ENCODE measurements around the gene FOXK1. TPM values are rescaled to one million over a fixed set of nuclear protein-coding genes. Genes with fewer than 3 reads are reported as not detected.

The FOXK1 gene
- total RNA-seq, 2 experiments from 2014 or later, result 67.8 to 68.1 TPM

- ATAC-seq (ENCODE audit: poor library complexity) (peak; percentile 96), DNase-seq (peak in 13 of 14 experiments; percentile 45 to 83 (median 56))
- H3K4me1 Mint-ChIP-seq (ENCODE audit: low read depth), result no peaks in the 10 kb centered on the region
- Histone ChIP-seq H3K9me3 (ENCODE audit: control insufficient read depth in 1 of 2, insufficient read depth in 1 of 2, low read length in 2 of 2) (no peaks in the 10 kb centered on the region), H3K36me3 (ENCODE audit: insufficient read depth, low read length) (no peaks in the 10 kb centered on the region), H3K4me1 (ENCODE audit: insufficient read depth, low read length) (peaks cover 4% of the 10 kb centered on the region), H3K27ac (ENCODE audit: low read depth in 1 of 2, low read length in 2 of 2) (no peak overlapping the region), H3K27me3 (ENCODE audit: control insufficient read depth in 1 of 2, insufficient read depth in 2 of 2, low read length in 2 of 2) (no peaks in the 10 kb centered on the region), H3K4me3 (ENCODE audit: low read length) (no peak overlapping the region)
- TF ChIP-seq CTCF (IDR thresholded peaks at IDR 0.05), result peak; percentile 94
- intact Hi-C loops (cut with DNase I, micrococcal nuclease), result loop anchor here (1.0 to 2.0 kb wide), 4 partner anchors 177 to 377 kb away; no protein-coding TSS in a partner anchor
- no peak overlapping the region for H3K4me3 Mint-ChIP-seq
- ChIA-PET CTCF (interaction anchor here (0.6 to 1.6 kb wide), 3 partner anchors 21 to 289 kb away, joined by 3 to 15 read pairs (median 6); no protein-coding TSS in a partner anchor), POLR2A (interaction anchor here (0.6 to 1.3 kb wide), 2 partner anchors 23 to 176 kb away, joined by 5 to 6 read pairs; partner anchors contain the start of gene AP5Z1)
- H3K27me3 Mint-ChIP-seq, result no peaks in the 10 kb centered on the region
- no peaks in the 10 kb centered on the region for H3K9me3 Mint-ChIP-seq
- no peaks in the 10 kb centered on the region for H3K36me3 Mint-ChIP-seq (ENCODE audit: low read depth)
- H3K27ac Mint-ChIP-seq, result no peak overlapping the region
Observed at GRCh38 chr7:4797858-4798705, 116.0 kb downstream of the FOXK1 start.

DNA sequence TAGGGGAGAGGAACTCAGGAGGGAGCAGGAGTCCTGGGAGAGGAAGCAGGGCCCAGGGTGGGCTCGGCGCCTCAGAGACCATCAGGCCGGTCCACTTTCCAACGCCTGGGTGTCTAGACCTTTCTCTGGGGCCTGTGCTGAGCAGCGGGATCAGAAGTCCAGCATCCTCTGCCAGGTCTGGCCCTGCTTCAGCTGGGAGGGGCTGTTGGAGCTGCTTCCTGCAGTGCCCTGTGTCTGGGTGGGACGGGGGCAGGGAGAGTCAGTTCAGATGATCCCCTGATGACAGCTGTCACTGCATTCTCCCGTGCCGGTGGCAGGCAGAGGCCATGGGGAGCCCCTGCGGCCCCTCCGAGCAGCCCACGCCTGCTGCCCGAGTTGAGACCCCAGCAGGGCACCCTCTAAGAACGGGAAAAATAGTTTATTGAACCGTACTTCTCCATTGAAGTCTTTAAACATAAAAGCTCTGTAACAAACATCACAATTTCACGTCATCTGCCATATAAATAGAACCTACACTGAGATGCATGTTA, 116.7 kb downstream of the FOXK1 start:
- Mint-ChIP-seq H3K9me3 (no peaks in the 10 kb centered on the region), H3K4me3 (no peak overlapping the region), H3K36me3 (ENCODE audit: low read depth) (no peaks in the 10 kb centered on the region), H3K4me1 (ENCODE audit: low read depth) (no peaks in the 10 kb centered on the region), H3K27me3 (no peaks in the 10 kb centered on the region), H3K27ac (no peak overlapping the region)
- intact Hi-C loops (cut with DNase I, micrococcal nuclease), result loop anchor here (1.0 to 2.0 kb wide), 4 partner anchors 176 to 376 kb away; no protein-coding TSS in a partner anchor
- Histone ChIP-seq H3K27ac (ENCODE audit: low read depth in 1 of 2, low read length in 2 of 2) (no peak overlapping the region), H3K4me1 (ENCODE audit: insufficient read depth, low read length) (peaks cover 4% of the 10 kb centered on the region), H3K27me3 (ENCODE audit: control insufficient read depth in 1 of 2, insufficient read depth in 2 of 2, low read length in 2 of 2) (no peaks in the 10 kb centered on the region), H3K9me3 (ENCODE audit: control insufficient read depth in 1 of 2, insufficient read depth in 1 of 2, low read length in 2 of 2) (no peaks in the 10 kb centered on the region), H3K4me3 (ENCODE audit: low read length) (no peak overlapping the region), H3K36me3 (ENCODE audit: insufficient read depth, low read length) (no peaks in the 10 kb centered on the region)
- POLR2A ChIA-PET, result interaction anchor here (0.6 to 1.3 kb wide), 2 partner anchors 24 to 175 kb away, joined by 5 to 6 read pairs; partner anchors contain the start of gene AP5Z1
- CTCF ChIA-PET, result interaction anchor here (0.6 to 1.6 kb wide), 4 partner anchors 22 to 292 kb away, joined by 3 to 15 read pairs (median 4); no protein-coding TSS in a partner anchor
- no peak for ATAC-seq (ENCODE audit: poor library complexity)
- no peak for DNase-seq
- no peak for TF ChIP-seq CTCF (IDR thresholded peaks at IDR 0.05)

DNA sequence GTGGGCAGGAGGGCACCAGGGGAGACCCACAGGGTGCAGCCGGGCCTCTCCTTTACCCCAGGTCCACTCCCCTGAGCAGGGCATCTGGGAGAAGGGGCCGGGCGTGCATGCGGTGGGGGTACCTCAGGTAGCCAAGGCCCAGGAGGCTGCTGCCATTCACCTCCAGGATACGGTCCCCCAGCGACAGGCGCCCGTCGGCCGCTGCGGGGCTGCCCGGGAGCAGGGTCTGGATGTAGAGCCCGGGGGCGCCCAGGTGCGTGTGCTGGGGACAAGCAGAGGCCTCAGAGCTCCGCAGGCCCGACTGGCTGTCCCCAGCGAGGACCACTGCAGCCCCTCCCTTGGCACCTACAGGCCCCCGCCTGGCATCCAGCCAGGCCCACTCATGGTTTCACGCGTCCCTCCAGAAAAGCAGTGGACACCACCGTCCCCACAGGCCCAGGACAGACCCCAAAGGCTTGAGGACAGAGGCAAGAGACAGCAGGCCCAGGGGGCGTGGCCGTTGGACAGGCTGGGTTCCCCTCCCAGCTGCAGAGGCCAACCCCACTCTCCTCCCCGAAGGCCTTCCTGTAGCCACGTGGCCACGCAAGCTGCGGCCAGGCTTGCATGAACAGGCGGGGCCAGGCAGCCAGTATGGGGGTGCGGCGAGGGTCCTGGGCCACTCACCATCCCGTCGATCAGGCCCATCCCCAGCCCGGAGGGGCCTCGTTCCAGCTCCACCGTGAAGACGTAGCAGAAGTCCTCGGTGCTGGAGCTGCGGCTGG, 117.6 kb downstream of the FOXK1 start:
- Mint-ChIP-seq H3K27ac (no peak overlapping the region), H3K9me3 (no peaks in the 10 kb centered on the region), H3K36me3 (ENCODE audit: low read depth) (no peaks in the 10 kb centered on the region), H3K4me3 (no peak overlapping the region), H3K27me3 (no peaks in the 10 kb centered on the region), H3K4me1 (ENCODE audit: low read depth) (no peaks in the 10 kb centered on the region)
- no peak overlapping the region for H3K4me3 ChIP-seq (ENCODE audit: low read length)
- DNase-seq (no peak), ATAC-seq (ENCODE audit: poor library complexity) (no peak)
- intact Hi-C loops (cut with DNase I, micrococcal nuclease), result loop anchor here (2.0 kb wide), 3 partner anchors 175 to 375 kb away; no protein-coding TSS in a partner anchor
- CTCF ChIA-PET, result interaction anchor here (0.6 to 0.8 kb wide), 2 partner anchors 55 to 291 kb away, joined by 3 read pairs; no protein-coding TSS in a partner anchor
- no peaks in the 10 kb centered on the region for H3K36me3 ChIP-seq (ENCODE audit: insufficient read depth, low read length)
- POLR2A ChIA-PET, result no interaction called here
- no peaks in the 10 kb centered on the region for H3K9me3 ChIP-seq (ENCODE audit: control insufficient read depth in 1 of 2, insufficient read depth in 1 of 2, low read length in 2 of 2)
- H3K27me3 ChIP-seq (ENCODE audit: control insufficient read depth in 1 of 2, insufficient read depth in 2 of 2, low read length in 2 of 2), result no peaks in the 10 kb centered on the region
- TF ChIP-seq CTCF (IDR thresholded peaks at IDR 0.05), result no peak
- peaks cover 4% of the 10 kb centered on the region for H3K4me1 ChIP-seq (ENCODE audit: insufficient read depth, low read length)
- H3K27ac ChIP-seq (ENCODE audit: low read depth in 1 of 2, low read length in 2 of 2), result no peak overlapping the region

Data from CD4-positive, alpha-beta T cell (primary cell).